Panc1 (cell line): ENCODE data around the gene KRT36. TPM values are rescaled to one million over a fixed set of nuclear protein-coding genes. Genes with fewer than 3 reads are reported as not detected.

ENCODE experiments used
- ATAC-seq: fragments of 200-7000 bp; cut with Tn5 transposase; 2 replicates; pipeline ENCODE4 v1.9.1; 2020; ENCODE audit warnings: mild to moderate bottlenecking, moderate library complexity
- BruUV-seq: library from RNA; stranded (reverse); fragments of 400-500 nt; replicated peaks from 2 replicates; lab custom pipeline; 2021; lab: Mats Ljungman, UMichigan
- CTCF ChIA-PET: fragments of 300-600 bp; sonication (Branson Sonifier 250); formaldehyde crosslinking; loops from one replicate; lab custom pipeline; 2022; ENCODE audit warnings: antibody characterized with exemption; lab: Charles Lee
- POLR2A ChIA-PET: fragments of 300-600 bp; sonication (Branson Sonifier 250); formaldehyde crosslinking; loops from one replicate; lab custom pipeline; 2022; ENCODE audit warnings: antibody characterized with exemption; lab: Charles Lee
- DNase-seq: peaks from one replicate; pipeline ENCODE4 v3.0.0-alpha.2; 2010; ENCODE audit warnings: low read depth, low spot score
- H3K27ac ChIP-seq: 2 replicates; pipeline ENCODE4 v1.5.1; 2011; ENCODE audit warnings: mild to moderate bottlenecking, low read length, inconsistent platforms
- H3K27me3 ChIP-seq: fragments of 200-500 bp; sonication (Bioruptor generic); 2 replicates; pipeline ENCODE4 v1.6.0; 2014; ENCODE audit warnings: low read length, inconsistent platforms; ENCODE audit not compliant: control insufficient read depth, insufficient read depth
- H3K36me3 ChIP-seq: fragments of 200-500 bp; sonication (Bioruptor generic); 2 replicates; pipeline ENCODE4 v1.5.1; 2014; ENCODE audit warnings: inconsistent platforms, mild to moderate bottlenecking, low read length, moderate library complexity; ENCODE audit not compliant: control insufficient read depth, insufficient read depth
- H3K4me1 ChIP-seq: 2 replicates; pipeline ENCODE4 v1.5.1; 2011; ENCODE audit warnings: inconsistent platforms, mild to moderate bottlenecking, low read length, moderate library complexity; ENCODE audit not compliant: control insufficient read depth, insufficient read depth
- H3K4me3 ChIP-seq, 2 experiments: 2 replicates each; pipeline ENCODE4 v1.5.1; 2011 to 2012; ENCODE audit warnings: low read depth in 2 of 2, low read length in 2 of 2, mild to moderate bottlenecking in 2 of 2, inconsistent platforms in 1 of 2, moderate library complexity in 1 of 2
- H3K9me3 ChIP-seq: fragments of 200-500 bp; sonication (Bioruptor generic); 2 replicates; pipeline ENCODE4 v1.5.1; 2014; ENCODE audit warnings: low read depth, mild to moderate bottlenecking, inconsistent platforms, low read length, moderate library complexity; ENCODE audit not compliant: control insufficient read depth, insufficient read depth
- CTCF ChIP-seq: fragments of 450-650 bp; IDR thresholded peaks from 2 replicates; pipeline ENCODE4 v1.5.1; 2017; ENCODE audit warnings: mild to moderate bottlenecking
- POLR2AphosphoS5 ChIP-seq: IDR thresholded peaks from 2 replicates; pipeline ENCODE4 v1.6.1; 2012; ENCODE audit warnings: mild to moderate bottlenecking, low read depth, low read length, moderate library complexity
- REST ChIP-seq, 2 experiments: IDR thresholded peaks; 2 replicates each; pipeline ENCODE4 v1.6.1; 2011 to 2012; ENCODE audit warnings: low read depth in 2 of 2, control low read depth in 1 of 2, low read length in 1 of 2, mild to moderate bottlenecking in 1 of 2, moderate library complexity in 1 of 2; ENCODE audit not compliant: insufficient read depth in 1 of 2
- SIN3A ChIP-seq: IDR thresholded peaks from 2 replicates; pipeline ENCODE4 v1.6.1; 2012; ENCODE audit warnings: low read depth, mild to moderate bottlenecking, low read length, moderate library complexity, borderline replicate concordance; ENCODE audit not compliant: insufficient read depth
- TCF7L2 ChIP-seq: IDR thresholded peaks from 2 replicates; pipeline ENCODE4 v1.6.1; 2011; ENCODE audit warnings: mild to moderate bottlenecking, low read depth, low read length, inconsistent platforms
- in situ Hi-C: cut with HindIII; loops from 2 replicates; pipeline ENCODE4 v1.10.0; 2016; ENCODE audit warnings: low sequenced_read_pairs, low pct_unique_long_range_greater_than_20kb
- intact Hi-C: fragments of 100-400 bp; cut with micrococcal nuclease; formaldehyde crosslinking; loops from one replicate; pipeline ENCODE4 v1.10.0; 2022; ENCODE audit not compliant: unreplicated experiment
- total RNA-seq: library from RNA; stranded (reverse); gene quantifications from one replicate; pipeline ENCODE4 v1.2.1, GENCODE V29; 2021; ENCODE audit not compliant: unreplicated experiment

KRT36 gene
- total RNA-seq, 1 experiment from 2014 or later = not detected

DNA sequence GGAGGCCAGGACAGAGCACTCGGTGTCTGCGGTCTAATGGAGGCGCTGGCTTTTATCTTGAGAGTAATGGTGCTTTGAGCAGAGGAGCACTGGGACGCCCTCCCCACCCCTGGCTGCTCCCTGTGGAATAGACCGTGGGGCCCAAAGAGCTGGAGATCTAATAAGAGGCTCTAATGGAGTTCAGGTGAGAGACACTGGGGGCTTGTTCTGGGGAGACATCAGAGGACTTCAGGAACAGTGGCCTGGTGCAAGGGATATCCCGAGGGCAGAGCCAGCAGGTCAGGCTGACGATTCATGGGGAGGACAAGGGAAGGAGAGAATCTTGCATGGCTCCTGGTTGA, 47.9 kb upstream of the KRT36 start:
- H3K4me3 ChIP-seq = no peak overlapping the region
- in situ Hi-C loops (loop anchor here (25.0 kb wide), 1 partner anchor 100 kb away; no protein-coding TSS in a partner anchor), intact Hi-C loops (no loop called here)
- ChIA-PET POLR2A (no interaction called here), CTCF (interaction anchor here (0.6 to 0.7 kb wide), 3 partner anchors 31 to 1032 kb away, joined by 3 to 9 read pairs (median 4); no protein-coding TSS in a partner anchor)
- TF ChIP-seq SIN3A = no peak
- TF ChIP-seq TCF7L2 = no peak
- no peak for TF ChIP-seq CTCF
- TF ChIP-seq REST (IDR thresholded peaks at IDR 0.05; ENCODE audit: insufficient read depth in 1 of 2, low read depth in 2 of 2, low read length in 1 of 2) = no peak
- no peak for TF ChIP-seq POLR2AphosphoS5
- H3K4me1 ChIP-seq = peaks cover 61% of the 10 kb centered on the region
- ATAC-seq = no peak
- H3K27me3 ChIP-seq = no peaks in the 10 kb centered on the region
- no peaks in the 10 kb centered on the region for H3K9me3 ChIP-seq
- peak overlapping the region; percentile 53 for H3K27ac ChIP-seq
- no peak for DNase-seq
- H3K36me3 ChIP-seq = no peaks in the 10 kb centered on the region
- BruUV-seq = no TSS peak

- no peak for ATAC-seq
- H3K4me3 ChIP-seq = no peak overlapping the region
- in situ Hi-C loops (loop anchor here (25.0 kb wide), 1 partner anchor 100 kb away; no protein-coding TSS in a partner anchor), intact Hi-C loops (no loop called here)
- POLR2A ChIA-PET = interaction anchor here (0.6 kb wide), 1 partner anchor 12 kb away, joined by 15 read pairs; no protein-coding TSS in a partner anchor
- no peak for DNase-seq
- CTCF ChIA-PET = interaction anchor here (0.6 to 1.6 kb wide), 4 partner anchors 12 to 1033 kb away, joined by 3 to 12 read pairs (median 6); no protein-coding TSS in a partner anchor
- no peaks in the 10 kb centered on the region for H3K27me3 ChIP-seq
- no peaks in the 10 kb centered on the region for H3K9me3 ChIP-seq
- peaks cover 67% of the 10 kb centered on the region for H3K4me1 ChIP-seq
- H3K27ac ChIP-seq = peak overlapping the region; percentile 70
- no peaks in the 10 kb centered on the region for H3K36me3 ChIP-seq
- TF ChIP-seq TCF7L2 = no peak
- BruUV-seq = no TSS peak
These were observed 47.3 kb upstream of the KRT36 start for GRCh38 chr17:41536741-41537613.
